K562 (cell line): ENCODE measurements around the gene TMEM120B. TPM values are rescaled to one million over a fixed set of nuclear protein-coding genes. Genes with fewer than 3 reads are reported as not detected.
A peak's percentile ranks its signal among the peaks of the same experiment; 100 is the strongest.

ENCODE experiments used
- ARNT ChIP-seq, 2 experiments: fragments of 450-650 bp; IDR thresholded peaks; 2 replicates each; pipeline ENCODE4 v1.6.1; 2016; ENCODE audit warnings: mild to moderate bottlenecking in 1 of 2
- ATF4 ChIP-seq: fragments of 450-650 bp; formaldehyde crosslinking; IDR thresholded peaks from 2 replicates; pipeline ENCODE4 v1.4.0; 2022; ENCODE audit warnings: mild to moderate bottlenecking, moderate library complexity
- CBFA2T3 ChIP-seq: fragments of 450-650 bp; IDR thresholded peaks from 2 replicates; pipeline ENCODE4 v1.6.1; 2017
- CHD2 ChIP-seq: IDR thresholded peaks from 2 replicates; pipeline ENCODE4 v1.6.1; 2011; ENCODE audit warnings: low read depth, low read length
- ELK3 ChIP-seq: fragments of 450-650 bp; formaldehyde crosslinking; IDR thresholded peaks from 2 replicates; pipeline ENCODE4 v1.4.0; 2020; ENCODE audit warnings: mild to moderate bottlenecking
- ESRRA ChIP-seq: fragments of 450-650 bp; IDR thresholded peaks from 2 replicates; pipeline ENCODE4 v1.6.1; 2014; ENCODE audit warnings: low read depth, mild to moderate bottlenecking, moderate library complexity, borderline replicate concordance
- HDAC6 ChIP-seq: IDR thresholded peaks from 2 replicates; pipeline ENCODE4 v1.6.1; 2012; ENCODE audit warnings: low read depth, mild to moderate bottlenecking, control low read depth, inconsistent platforms, low read length, moderate library complexity
- KLF6 ChIP-seq: fragments of 250-450 bp; sonication (Bioruptor Pico); IDR thresholded peaks from 2 replicates; pipeline ENCODE4 v1.4.0; 2020; ENCODE audit warnings: mild to moderate bottlenecking, moderate library complexity, borderline replicate concordance
- MAFG ChIP-seq: fragments of 450-650 bp; conservative IDR thresholded peaks from 2 replicates; pipeline ENCODE4 v1.6.1; 2016; ENCODE audit warnings: missing genetic modification characterization, missing compliant biosample characterization
- MAZ ChIP-seq, 2 experiments: fragments of 450-650 bp in 1 of 2; sonication (generic) in 1 of 2; formaldehyde crosslinking; IDR thresholded peaks in 1 of 2; conservative IDR thresholded peaks in 1 of 2; 2 replicates each; pipeline versions ENCODE4 v1.4.0 to v1.5.0; 2020; ENCODE audit warnings: mild to moderate bottlenecking in 1 of 2, missing genetic modification reagents in 1 of 2
- MCM5 ChIP-seq: fragments of 450-650 bp; IDR thresholded peaks from 2 replicates; pipeline ENCODE4 v1.6.1; 2016; ENCODE audit warnings: low read depth
- MLLT1 ChIP-seq, 2 experiments: fragments of 450-650 bp; IDR thresholded peaks; 2 replicates each; pipeline ENCODE4 v1.6.1; 2016
- NFATC3 ChIP-seq: fragments of 450-650 bp; IDR thresholded peaks from 2 replicates; pipeline ENCODE4 v1.6.1; 2017; ENCODE audit warnings: mild to moderate bottlenecking
- NFYB ChIP-seq: IDR thresholded peaks from 2 replicates; pipeline ENCODE4 v1.6.1; 2011; ENCODE audit warnings: mild to moderate bottlenecking, moderate library complexity; ENCODE audit not compliant: insufficient read length; ENCODE audit errors: extremely low read depth
- PCBP2 ChIP-seq: fragments of 200-400 bp; formaldehyde crosslinking; IDR thresholded peaks from 2 replicates; pipeline ENCODE4 v1.6.1; 2018; ENCODE audit warnings: low read length, low read depth, mild to moderate bottlenecking, moderate library complexity; ENCODE audit not compliant: poor library complexity, severe bottlenecking
- PKNOX1 ChIP-seq: fragments of 450-650 bp; IDR thresholded peaks from 2 replicates; pipeline ENCODE4 v1.6.1; 2016
- RBM39 ChIP-seq: fragments of 200-400 bp; formaldehyde crosslinking; optimal IDR thresholded peaks from 2 replicates; pipeline ENCODE3; 2018; ENCODE audit warnings: low read depth, low read length
- SMARCA5 ChIP-seq: fragments of 450-650 bp; IDR thresholded peaks from 2 replicates; pipeline ENCODE4 v1.6.1; 2016
- SNRNP70 ChIP-seq: fragments of 200-400 bp; formaldehyde crosslinking; optimal IDR thresholded peaks from 2 replicates; pipeline ENCODE3; 2017; ENCODE audit warnings: low read depth, low read length
- UBTF ChIP-seq, 2 experiments: IDR thresholded peaks; 2 replicates each; pipeline ENCODE4 v1.6.1; 2012; ENCODE audit warnings: improper control_type of control experiment in 2 of 2, low read depth in 2 of 2, low read length in 2 of 2, borderline replicate concordance in 1 of 2
- ZNF324 ChIP-seq: fragments of 250-450 bp; sonication (Bioruptor Pico); IDR thresholded peaks from 2 replicates; pipeline ENCODE4 v1.4.0; 2020; ENCODE audit warnings: mild to moderate bottlenecking
- polyA plus RNA-seq, 8 experiments: library from polyadenylated mRNA; depleted of rRNA in 4 of 8; stranded (reverse) in 5 of 8; unstranded in 3 of 8; fragments of >200 nt; fragmentation: Nextera tagmentation in 2 of 8; fragmentation: Illumina TruSeq in 1 of 8; extraction: Ambion mirVana in 2 of 8; extraction: Trizol in 1 of 8; gene quantifications; 2 replicates each; pipeline versions ENCODE4 v1.2.1 to v1.2.3, GENCODE V29; 2011 to 2014; ENCODE audit warnings: inconsistent platforms in 1 of 8, missing spikeins in 1 of 8
- total RNA-seq, 7 experiments: library from RNA; depleted of rRNA in 6 of 7; stranded (reverse); fragments of >200 nt in 6 of 7; fragmentation: Illumina TruSeq in 2 of 7; extraction: Trizol in 2 of 7; gene quantifications; 2 replicates each; pipeline versions ENCODE4 v1.2.1 to v1.2.3, GENCODE V29; 2011 to 2021; ENCODE audit warnings: low replicate concordance in 1 of 7

TMEM120B gene
- total and polyA plus RNA-seq, 9 of the 15 experiments (the other 6 are each of a cell fraction or from before 2014, with no cell fraction given) = 1.7 to 18.6 (median 7.4) TPM

GRCh38 chr12:121802843-121803698, 90.5 kb downstream of the TMEM120B start (continued):
- TF ChIP-seq NFATC3 (no peak), RBM39 (peak; percentile 35), UBTF (IDR thresholded peaks at IDR 0.05; ENCODE audit: borderline replicate concordance in 1 of 2, low read depth in 2 of 2, low read length in 2 of 2) (peak; percentile 88 to 95; a peak in 3 of 4 replicates), PKNOX1 (peak; percentile 45; the same call in 1 of the 2 replicates), MAZ (CRISPR knock-in tag; conservative IDR thresholded peaks at IDR 0.05 in 1 of 2, IDR thresholded peaks at IDR 0.05 in 1 of 2) (peak; percentile 61 to 71; a peak in 3 of 4 replicates), SMARCA5 (no peak), MLLT1 (IDR thresholded peaks at IDR 0.05) (peak; percentile 33 to 95; a peak in 3 of 4 replicates), MCM5 (no peak), CHD2 (peak; percentile 84), ESRRA (0 out of 2 replicates have a peak, but pooled peaks have one; percentile 21), ATF4 (CRISPR knock-in tag) (no peak), ZNF324 (CRISPR knock-in tag) (no peak), ARNT (IDR thresholded peaks at IDR 0.05) (no peak), NFYB (peak; percentile 55), PCBP2 (no peak), SNRNP70 (no peak), KLF6 (CRISPR knock-in tag) (0 out of 2 replicates have a peak, but pooled peaks have one; percentile 33), CBFA2T3 (no peak), HDAC6 (no peak), ELK3 (no peak), MAFG (tag) (no peak)
